Skin of body (tissue), 2 donors: ENCODE results near the gene PLXNA1. TPM values are rescaled to one million over a fixed set of nuclear protein-coding genes. Genes with fewer than 3 reads are reported as not detected.

Source experiments
- DNase-seq: peaks from one replicate; lab custom pipeline; 2025; lab: John Stamatoyannopoulos, UW
- total RNA-seq: library from RNA; depleted of rRNA; stranded (reverse); fragments of >200 nt; gene quantifications from one replicate; pipeline ENCODE4 v1.2.3, GENCODE V29; 2014

Gene PLXNA1
- total RNA-seq, result 24.9 TPM

DNA sequence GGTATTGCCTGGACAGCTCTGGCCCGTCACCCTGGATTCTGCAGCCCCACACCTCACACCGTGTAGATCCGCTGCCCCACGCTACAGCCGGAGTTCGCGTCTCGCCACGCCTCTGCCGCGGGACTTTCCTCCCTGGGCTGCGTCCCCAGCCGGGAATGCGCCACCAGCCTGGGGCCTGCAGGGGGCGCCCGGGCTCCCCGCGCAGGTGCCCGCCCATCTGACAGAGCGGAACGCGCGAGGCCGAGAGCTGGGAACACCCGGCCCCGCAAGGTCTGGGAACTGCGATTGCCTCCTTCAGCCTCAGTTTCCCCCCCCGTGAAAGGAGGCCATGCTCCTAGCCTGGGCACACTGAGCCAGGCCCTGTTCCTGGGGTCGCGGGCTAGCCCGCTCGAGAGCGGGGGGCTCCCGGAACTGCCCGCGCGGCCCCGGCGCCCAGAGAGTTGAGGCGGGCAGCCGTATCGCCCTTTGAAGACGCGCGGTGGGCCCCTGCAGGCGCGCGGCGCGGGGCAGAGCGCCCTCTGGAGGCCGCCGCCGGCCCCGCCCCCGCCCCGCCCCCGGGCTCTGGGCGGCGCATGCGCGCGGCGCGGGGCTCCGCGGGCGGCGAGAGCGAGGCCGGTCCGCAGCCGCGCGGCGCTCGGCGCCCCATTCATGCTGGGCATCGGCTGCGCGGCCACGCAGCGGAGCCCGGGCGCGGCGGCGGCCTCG is at the start of gene PLXNA1:
TSS of gene PLXNA1 (plus strand) at position 645 of the 705 bp plus-strand sequence. CDS start 5,479 bp downstream, outside the sequence.
- peak; percentile 75 for DNase-seq

DNA sequence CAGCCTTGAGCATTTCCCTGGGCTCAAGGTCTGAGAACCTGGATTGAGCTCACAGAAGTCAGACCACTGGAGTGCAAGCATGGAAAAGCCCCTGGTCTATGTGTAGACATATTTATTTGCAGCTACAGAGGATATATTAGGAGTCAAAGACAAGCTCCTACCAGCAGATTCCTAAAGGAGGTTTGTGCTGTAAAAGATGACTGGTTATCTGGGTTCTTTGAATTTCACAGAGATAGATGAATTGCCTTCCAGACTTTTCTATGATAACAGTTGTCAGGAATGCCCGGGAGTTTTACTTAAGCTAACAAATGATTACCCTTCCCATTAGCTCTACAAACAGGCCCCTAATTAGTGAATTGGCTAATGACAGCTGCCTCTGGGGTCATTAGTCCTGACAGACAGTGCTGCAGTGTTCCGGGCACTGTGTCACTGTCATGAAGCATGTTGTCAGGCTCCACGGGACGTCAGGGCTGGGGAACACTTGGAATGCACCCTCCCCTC is 48.8 kb upstream of the PLXNA1 start:
- DNase-seq, result no peak

DNA sequence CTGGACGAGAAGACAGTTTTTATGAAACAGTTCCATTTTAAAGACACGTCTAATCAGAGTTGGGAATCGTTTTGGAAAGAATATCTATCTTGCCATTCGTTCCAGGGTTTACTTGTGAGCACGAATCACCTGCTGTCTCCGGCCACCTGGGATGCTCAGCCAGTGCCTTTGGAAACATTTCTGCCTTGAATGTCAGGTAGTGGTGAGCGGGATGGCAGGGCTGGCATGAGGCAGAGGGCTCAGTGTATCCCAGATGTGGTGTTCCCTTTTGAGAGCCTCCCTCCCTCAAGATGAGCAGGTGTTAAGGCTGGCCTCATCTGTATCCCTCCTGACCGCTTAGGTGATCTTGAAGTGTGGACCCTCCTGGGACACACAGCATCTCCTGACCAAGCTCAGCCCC is 47.9 kb upstream of the PLXNA1 start:
- DNase-seq, result no peak

DNA sequence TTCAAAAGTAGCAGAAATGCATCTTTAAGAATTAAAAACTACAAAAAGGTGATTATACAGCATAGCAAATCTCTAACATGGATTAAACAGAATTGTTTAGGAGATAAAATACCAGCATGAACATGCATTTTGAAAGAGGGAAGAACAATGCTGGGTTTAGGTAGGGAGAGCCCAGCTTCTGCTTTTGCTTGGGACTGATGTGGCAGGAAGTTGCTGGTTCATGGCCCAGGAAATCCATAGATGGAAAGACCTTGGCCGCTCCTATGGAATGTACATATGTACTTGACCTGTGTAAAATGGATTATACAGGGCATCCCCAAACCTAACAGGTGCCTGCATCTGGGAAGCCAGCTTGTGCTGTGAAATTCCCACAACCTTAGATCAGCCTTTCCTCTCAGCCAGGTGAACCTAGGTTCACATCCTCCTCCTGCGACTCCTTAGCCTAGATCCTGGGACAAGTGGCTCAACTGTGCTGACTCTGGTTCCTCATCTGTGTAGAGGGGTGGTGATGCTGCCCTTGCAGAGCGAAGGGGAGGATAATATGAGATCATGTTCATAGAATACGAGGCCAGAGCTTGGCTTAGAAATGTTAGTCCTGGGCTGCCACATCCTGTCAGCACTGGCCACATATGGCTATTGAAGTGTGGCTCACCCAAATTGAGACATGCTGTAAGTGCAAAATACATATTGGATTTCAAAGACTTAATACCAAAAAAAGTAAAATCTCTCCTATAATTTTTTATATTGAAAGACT is 47.0 kb upstream of the PLXNA1 start:
- DNase-seq, result no peak

DNA sequence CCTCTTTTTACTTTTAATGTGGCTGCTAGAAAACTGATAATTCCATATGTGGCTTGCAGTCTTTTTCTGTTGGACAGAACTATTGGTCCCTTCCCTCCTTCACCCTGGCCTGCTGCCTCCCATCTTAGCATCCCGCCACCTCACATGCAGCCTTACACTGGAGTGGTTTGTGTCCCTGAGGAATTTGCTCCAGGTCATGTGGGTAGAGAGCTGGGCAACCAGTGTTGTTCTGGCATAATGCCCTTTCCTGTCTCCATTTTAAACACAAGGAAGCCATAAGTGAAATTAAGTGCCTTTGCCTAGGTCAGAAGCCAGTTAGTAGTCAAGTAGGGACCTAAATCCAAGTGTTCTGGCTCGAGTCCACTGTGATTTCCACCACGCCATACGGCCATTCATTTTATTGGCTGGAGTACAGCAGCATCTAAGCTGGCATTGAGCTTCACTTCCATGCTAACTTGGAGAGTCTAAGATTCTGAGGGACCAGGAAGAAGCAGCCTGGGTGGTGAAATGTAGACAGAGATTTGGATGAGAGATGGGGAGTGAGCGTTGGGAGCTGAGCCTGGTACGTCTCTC is 46.0 kb upstream of the PLXNA1 start:
- no peak for DNase-seq

DNA sequence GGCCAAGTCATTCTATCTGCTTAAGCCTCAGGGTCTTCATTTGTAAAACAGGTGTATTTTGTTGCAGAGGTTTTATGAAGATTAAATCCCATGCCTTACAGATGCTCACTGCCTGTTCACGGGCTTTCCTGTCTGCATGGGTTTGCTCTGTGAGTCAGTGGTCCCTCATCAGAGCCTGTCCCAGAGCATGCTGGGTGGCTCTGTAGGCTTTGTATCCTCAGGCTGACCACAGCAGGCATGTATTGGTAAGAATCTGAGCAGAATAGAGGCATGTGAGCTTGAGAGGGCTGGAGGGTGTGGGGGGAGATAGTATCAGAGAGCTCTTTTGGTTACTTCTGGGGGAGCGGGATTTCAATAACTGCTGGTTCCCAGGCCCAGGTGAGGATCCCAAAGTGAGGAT is 45.4 kb upstream of the PLXNA1 start:
- no peak for DNase-seq

DNA sequence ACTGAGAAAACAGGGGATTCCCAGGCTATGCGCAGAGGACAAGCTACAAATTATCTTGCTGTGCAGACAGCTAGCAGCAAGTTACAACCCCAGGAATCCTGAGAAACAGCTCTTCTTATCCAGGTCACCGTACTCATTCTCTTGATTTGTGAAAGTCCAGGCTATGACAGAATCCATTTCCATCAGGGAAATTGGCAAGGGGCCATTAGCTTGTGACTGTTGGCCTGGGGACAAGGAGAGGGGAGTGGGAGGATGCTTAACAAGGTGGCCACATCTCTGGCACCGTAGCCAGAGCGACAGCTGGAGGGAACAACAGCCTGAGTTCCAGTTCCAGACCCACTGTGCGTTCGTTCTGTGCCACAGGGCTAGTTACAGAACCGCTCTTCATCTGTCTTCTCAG is 44.9 kb upstream of the PLXNA1 start:
- no peak for DNase-seq

DNA sequence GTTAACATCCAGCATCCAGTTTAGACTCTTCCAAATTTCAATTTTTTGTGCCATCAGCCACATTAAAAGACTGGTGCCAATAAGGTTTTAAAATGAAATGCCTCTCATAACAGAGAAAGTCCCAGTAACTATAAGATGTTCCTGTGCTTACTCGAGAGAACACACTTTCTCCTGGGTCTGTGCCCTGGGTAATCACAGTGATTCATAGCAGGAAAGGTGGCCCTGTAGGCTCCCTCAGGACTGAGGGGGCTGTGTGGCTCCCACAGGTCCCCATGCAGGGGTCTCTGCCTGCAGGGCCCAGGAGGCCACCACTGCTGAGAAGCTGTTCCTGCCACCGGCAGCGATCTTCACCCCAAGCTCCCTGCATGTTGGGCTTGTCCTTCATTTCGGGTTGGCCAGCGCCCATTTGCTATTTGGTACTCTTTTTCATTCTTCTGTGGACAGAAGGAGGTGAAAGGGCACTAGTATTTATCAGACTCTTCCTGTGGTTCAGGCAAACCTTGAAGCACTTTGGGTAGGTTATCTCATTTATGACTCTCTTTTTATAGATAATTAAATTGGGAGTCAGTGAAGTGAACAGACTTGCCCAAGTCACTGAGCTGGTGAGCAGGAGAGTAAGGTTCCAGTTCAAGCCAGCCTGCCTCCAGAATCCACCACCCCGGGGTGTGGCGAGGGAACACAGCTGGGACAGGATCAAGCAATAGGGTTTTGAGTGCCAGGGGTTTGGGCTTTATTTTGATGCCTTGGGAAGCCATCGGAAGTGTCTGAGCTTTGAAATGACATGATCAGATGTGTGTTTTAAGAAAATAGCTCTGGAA is 44.2 kb upstream of the PLXNA1 start:
- no peak for DNase-seq

DNA sequence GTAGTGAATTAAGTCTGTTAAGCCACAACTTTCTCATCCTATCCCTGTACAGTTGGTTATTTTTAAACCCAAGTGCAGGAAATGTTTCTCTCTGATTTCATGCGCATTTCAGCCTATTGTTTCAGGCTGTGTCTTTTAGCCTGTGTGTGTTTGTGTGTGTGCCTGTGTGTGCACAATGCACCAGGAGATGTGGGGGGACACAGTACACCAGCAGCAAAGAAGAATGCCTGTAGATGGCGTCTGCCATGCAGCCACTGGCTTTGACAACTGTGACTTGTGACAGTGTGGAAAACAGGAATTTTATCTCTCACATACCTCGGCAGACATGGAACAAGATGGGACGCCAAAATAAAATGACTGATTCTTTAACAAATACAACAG is 43.6 kb upstream of the PLXNA1 start:
- DNase-seq, result no peak

DNA sequence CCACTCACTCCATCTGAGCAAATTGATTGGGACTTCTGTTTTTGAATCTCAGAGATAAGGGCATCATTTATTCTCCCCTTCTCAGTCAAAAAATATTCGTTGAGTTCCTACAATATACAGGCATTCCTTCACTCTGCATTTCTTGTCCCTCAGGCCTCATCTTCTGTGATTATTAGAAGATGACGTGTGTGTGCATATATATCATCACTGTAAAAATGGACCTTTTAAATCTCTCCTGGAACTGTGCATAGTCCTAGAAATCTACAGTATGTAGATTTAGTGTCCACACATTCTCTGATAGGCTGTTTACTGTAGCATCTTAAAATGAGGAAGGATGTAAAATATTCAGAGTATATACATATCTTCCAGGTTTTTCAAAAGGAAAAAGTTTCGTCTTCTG is 43.2 kb upstream of the PLXNA1 start:
- no peak for DNase-seq

DNA sequence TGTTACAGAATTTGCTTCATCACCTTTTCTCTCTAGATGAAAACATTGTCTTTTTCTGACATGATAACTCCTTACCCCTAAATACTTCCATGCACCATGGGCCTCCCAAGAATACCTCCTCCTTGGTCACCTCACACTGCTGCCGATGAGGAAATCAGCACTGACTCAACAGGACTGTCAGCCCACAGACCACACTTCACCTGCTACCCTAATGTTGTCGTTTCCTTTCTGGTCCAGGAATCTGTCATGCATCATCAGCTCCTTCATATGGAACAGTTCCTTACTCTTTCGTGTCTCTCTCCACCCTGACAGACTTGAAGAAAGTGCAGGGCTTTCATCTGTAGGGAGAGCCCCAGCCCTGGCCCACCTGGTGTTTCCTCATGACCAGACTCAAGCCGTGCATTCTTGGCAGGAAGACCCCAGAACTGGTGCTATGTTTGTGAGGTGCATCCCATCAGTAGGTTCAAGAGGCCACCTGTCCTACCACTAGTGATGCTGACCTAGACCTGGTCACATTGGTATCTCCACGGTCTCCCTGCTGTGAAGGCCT is 41.1 kb upstream of the PLXNA1 start:
- DNase-seq, result no peak

DNA sequence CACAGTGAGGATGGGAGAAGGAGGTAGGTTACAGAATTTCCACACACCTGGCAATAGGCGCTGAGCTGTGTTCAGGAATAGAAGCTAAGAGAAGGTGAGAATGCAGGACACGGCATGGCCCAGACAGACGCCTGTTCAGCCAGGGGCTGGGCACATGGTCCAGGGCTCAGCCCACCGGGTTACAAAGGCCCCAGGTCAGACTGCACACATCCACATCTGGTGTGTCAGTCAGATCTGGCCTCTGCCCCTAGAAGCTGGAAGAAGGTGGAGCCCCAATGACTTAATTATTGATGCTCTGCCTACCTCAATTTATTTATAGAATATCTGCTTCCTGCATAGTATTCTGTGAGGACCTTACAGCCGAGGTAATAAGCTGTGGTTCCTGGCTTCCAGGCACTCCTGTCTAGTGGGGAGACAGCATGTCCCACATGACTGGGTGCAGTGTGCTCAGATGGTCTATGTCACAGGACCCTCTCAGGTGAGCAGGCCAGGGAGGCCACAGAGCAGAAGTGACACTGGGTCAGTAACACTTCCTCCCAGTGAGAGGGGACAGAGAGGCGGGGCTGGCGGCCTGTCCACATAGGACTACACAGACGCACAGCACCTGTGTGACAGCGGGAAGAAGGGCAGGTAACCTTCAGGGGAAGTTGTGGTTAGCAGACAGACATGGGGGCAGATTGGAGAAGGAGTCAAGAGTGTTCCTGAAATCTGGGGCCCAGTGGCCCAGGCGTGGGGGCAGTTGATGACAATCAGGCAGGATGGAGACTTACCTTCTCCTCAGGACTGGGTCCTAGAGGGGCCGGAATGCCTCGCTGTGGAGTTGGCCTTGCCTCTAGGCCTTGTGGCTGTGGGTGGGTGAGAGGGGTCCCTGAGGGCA is 38.6 kb upstream of the PLXNA1 start:
- DNase-seq, result no peak

DNA sequence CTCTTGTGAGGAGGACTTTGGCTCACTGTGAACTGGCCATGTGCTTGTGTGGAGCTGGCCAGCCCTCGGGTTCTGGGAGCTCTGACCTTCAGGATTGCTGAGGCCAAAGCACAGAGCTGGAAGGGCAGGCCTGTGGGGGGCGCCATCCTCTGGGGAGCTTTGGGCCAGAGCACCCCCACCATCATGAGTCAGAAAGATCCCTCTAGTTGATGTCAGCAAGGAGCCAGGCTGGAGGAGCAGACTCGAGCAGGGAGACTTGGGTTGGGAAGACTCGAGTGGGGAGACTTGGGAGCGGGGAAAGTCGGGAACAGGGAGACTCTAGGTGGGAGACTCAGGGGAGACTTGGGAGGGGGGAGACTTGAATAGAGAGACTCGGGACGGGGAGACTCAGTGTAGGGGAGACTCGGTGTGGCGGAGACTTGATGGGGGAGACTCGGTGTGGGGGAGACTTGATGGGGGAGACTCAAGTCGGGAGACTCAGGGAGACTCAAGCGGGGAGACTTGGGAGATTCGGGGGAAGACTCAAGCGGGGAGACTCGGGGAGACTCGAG is 37.7 kb upstream of the PLXNA1 start:
- DNase-seq, result no peak

DNA sequence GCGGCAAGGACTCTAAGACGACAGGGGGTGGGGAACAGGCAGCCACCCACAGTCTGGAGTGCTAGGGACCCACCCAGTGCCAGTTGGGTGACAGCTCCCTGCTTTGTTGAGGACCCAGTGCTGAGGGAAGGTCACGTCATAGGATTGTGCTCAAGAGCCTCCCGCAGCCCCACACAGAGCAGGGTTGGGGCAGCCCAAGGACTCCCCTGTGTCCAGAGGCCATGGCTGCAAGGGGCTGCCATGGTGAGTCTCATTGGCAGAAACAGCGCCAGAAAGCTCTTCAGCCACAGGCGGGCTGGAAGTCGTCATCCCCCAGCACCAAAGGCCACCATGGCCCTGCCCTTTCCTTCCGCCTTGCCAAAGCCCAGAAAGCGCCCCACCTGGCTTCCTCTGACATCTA is 37.0 kb upstream of the PLXNA1 start:
- DNase-seq, result no peak

DNA sequence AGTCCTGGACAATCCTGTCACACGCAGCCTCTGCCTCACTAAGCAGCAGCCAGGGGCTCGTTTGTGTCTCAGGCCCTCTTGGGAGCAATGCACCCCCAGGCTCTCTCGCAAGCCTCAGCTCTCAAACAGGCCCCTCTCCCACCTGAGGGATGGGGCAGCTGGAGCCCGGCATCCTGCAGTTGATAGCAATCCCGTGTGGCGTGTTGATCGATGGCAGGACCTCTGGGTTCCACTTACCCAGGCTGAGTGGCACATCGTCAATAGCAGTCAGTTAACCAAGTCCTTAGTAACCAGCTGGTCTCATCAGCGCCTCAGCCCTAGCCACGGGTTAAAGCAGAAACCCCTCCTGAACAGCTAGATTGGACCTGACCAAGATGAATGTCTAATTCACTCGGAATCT is 36.5 kb upstream of the PLXNA1 start:
- DNase-seq, result no peak

DNA sequence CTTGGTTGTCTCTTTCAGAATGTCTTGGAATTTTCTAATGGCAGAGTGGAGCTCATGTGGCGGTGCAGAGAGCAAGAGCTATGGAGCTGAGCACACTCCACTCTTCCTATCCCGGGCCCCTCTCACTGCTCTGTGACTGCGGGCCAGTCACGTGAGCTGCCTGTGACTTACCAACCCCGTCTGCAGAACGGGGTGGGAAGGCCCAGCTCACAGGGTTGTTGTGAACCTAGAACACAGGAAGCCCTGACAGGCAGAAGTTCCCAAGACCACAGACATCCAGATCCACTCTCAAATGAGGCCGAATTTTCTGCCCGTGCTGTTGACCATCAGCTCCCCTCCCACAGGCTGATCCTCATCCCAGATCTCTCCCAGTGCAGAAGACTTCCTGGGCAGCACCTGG is 35.5 kb upstream of the PLXNA1 start:
- DNase-seq, result no peak

DNA sequence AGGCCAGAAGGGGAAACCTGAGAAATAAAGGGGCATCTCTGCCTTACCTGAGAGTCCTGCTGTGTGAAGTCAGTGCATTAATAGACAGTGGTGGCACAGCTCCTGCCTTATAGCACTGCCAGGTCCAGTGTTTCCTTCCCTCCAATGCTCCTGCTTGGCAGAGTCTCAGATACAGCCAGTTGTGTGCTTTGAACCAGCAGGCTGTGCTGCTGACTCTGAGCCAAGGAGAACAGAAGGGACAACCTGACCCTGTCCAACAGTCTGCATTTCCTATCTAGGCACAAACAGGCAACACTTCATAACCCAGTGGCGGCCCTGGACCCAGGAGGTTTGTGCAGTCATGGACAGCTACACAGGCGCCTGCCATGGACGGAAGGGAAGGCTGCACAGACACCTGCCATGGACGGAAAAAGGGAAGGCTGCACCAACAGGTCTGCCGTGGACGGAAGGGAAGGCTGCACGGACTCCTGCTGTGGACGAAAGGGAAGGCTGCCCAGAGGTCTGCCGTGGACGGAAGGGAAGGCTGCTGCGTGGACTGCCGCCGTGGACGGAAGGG is 33.9 kb upstream of the PLXNA1 start:
- no peak for DNase-seq

DNA sequence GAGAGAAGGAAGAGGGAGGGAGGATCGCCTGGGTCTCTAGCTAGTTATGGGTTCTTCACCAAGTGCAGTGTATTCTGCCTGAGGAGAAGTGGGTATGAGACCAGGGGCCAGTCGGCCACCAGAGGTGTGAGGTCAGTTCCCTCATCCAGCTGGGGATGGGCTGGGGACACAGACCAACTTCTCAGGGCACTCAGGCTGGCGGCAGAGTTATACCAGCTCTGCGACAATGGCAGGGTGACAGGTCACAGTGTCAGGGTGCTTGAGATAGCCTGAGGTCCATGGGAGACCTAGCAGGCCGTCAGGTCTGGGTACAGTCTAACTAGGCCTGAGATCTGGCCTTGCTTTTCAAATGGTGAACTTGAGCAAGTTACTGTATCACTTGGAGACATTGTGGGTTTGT is 31.4 kb upstream of the PLXNA1 start:
- no peak for DNase-seq

DNA sequence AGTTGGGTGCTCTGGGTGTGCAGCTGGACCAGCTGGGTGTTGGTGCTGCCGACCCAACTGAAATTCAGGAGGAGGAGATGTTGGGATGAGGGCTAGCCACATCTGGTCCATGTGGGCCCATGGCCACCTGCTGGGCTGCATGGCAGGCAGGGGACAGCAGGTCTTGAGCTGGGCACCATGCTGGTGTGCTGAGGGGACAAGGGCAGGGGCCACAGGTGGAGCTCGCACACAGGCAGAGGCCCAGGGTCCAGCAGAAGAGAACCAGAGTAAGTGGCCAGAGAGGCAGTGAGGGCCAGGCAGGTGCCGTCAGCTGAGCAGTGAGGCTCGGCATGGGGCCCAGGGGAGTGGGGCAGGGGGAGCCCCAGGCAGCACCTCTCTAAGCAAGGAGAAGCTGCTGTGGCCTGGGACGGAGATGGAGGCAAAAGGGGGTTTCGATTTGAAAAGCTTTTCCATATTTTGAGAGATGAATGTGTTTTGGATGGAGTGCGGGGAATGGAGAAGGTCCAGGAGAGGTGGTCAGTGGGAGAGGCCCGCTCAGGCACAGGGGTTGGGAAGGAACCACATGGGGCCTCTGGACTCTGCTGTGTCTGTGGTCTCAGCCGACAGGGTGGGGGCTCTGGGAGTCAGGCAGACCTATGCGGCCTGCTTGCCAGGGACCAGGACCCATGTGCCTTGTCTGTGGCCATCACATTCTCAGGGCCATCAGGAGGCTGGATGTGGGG is 30.5 kb upstream of the PLXNA1 start:
- DNase-seq, result no peak
